ENCODE measurements around the gene CFL2. TPM values are rescaled to one million over a fixed set of nuclear protein-coding genes. Genes with fewer than 3 reads are reported as not detected.
"Not testable (repeated sequence)": the region's sequence is repeated elsewhere in the genome, so short reads cannot be mapped to it uniquely, and the experiment has no call there.

The CFL2 gene
- total RNA-seq, 2 experiments from 2014 or later, result 6.9 to 7.4 TPM

DNA sequence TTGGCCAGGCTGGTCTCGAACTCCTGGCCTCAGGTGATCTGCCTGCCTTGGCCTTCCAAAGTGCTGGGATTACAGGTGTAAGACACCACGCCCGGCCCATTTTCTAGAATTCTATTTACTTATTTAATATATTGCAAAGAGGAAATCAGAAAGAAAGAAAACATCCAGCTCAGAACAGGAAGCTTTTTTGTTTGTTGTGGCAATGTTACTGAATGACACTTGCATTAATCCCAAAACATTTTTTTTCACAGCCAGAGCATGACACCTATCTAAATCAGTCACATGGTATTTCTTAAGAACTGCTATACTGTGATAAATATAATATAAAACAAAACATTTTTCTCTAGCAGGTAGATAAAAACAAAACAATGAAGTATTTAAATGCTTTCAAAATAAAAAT is 12.6 kb downstream of the CFL2 start:
- CTCF ChIA-PET, result interaction anchor here (1.5 kb wide), 1 partner anchor 21 kb away, joined by 11 read pairs; no protein-coding TSS in a partner anchor
- ATAC-seq (no peak), DNase-seq (no peak)
- Mint-ChIP-seq H3K36me3 (no peaks in the 10 kb centered on the region), H3K9me3 (ENCODE audit: low read depth) (no peaks in the 10 kb centered on the region), H3K4me3 (no peak overlapping the region), H3K27ac (no peak overlapping the region), H3K4me1 (no peaks in the 10 kb centered on the region), H3K27me3 (no peaks in the 10 kb centered on the region)

DNA sequence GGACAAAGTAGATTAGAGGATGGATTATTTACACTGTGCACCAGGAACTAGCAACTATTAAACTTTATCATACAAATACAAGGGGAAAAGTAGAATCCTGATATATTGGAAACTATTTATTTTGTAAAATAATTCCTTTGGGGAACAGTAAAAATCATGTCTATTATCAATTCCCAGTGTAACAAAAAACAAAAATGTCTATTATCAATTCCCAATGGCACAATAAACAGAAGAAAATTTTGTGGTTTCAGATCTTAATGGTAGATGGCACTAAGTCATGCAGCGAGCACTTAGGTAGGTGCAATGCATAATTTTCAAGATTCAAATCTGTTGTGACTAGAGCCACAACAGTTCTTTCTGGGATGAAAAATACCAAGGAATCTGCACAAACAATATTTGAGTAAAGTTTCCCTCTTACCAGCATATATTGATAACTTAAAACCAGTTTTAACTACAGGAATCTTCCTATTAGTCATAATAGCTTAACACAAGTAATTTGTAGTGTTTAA is 13.7 kb downstream of the CFL2 start:
- ATAC-seq, result no peak
- Mint-ChIP-seq H3K4me1 (no peaks in the 10 kb centered on the region), H3K36me3 (no peaks in the 10 kb centered on the region), H3K9me3 (ENCODE audit: low read depth) (no peaks in the 10 kb centered on the region), H3K27me3 (no peaks in the 10 kb centered on the region), H3K4me3 (no peak overlapping the region), H3K27ac (no peak overlapping the region)
- CTCF ChIA-PET, result interaction anchor here (0.7 to 1.5 kb wide), 3 partner anchors 22 to 27 kb away, joined by 3 to 11 read pairs (median 3); no protein-coding TSS in a partner anchor
- no peak for DNase-seq

DNA sequence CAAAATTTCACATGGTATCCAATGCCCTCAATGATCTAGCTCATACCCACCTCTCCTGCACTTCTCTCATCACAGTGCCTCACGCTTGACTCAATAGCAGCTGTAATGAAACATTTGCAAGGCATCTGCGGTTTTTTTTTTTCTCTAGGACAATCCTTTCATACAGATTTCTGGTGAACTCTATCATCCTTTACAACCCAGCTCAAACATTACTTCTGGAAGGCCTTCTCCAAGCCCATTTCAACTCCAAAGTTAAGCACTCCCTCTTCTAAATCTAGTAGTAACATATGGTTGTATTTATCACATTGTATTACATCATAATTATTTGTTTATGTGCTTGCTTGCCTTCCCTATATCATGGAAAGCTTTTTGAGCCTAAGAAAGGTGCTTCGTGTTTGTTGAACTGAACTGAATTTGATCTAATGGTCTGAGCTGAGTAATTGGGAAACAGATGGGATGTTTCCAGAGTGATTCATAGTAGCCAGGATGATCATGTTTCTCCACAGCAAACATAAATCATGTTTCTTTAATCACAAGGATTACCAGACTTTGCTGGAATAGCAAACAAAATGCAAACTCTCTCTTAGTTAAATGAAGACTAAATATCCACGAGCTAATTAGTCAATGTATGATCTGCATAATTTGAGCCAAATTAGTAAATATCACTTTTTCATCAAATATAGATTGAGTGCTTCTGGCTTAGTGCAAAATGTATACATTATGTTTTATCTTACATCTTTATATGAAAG is 14.3 kb downstream of the CFL2 start:
- DNase-seq (peak; percentile 19), ATAC-seq (no peak)
- Mint-ChIP-seq H3K9me3 (ENCODE audit: low read depth) (no peaks in the 10 kb centered on the region), H3K4me1 (no peaks in the 10 kb centered on the region), H3K36me3 (no peaks in the 10 kb centered on the region), H3K27ac (no peak overlapping the region), H3K4me3 (no peak overlapping the region), H3K27me3 (no peaks in the 10 kb centered on the region)
- CTCF ChIA-PET, result interaction anchor here (0.8 to 0.9 kb wide), 2 partner anchors 25 to 26 kb away, joined by 3 read pairs; no protein-coding TSS in a partner anchor

DNA sequence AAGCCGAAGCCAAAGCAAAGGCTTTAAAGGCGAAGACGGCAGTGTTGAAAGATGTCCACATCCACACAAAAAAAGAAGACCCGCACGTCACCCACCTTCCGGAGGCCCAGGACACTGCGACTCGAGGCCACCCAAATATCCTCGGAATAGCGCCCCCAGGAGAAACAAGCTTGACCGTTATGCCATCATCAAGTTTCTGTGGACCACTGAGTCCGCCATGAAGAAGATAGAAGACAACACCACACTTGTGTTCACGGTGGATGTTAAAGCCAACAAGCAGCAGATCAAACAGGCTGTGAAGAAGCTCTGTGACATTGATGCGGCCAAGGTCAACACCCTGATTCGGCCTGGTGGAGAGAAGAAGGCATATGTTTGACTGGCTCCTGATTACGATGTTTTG is 20.2 kb downstream of the CFL2 start:
- H3K4me3 Mint-ChIP-seq; H3K4me1 Mint-ChIP-seq; H3K27ac Mint-ChIP-seq; CTCF ChIA-PET; ATAC-seq; H3K36me3 Mint-ChIP-seq; H3K9me3 Mint-ChIP-seq (ENCODE audit: low read depth): not testable (repeated sequence)
- H3K27me3 Mint-ChIP-seq, result peaks cover 13% of the 10 kb centered on the region
- DNase-seq, result peak; percentile 21

DNA sequence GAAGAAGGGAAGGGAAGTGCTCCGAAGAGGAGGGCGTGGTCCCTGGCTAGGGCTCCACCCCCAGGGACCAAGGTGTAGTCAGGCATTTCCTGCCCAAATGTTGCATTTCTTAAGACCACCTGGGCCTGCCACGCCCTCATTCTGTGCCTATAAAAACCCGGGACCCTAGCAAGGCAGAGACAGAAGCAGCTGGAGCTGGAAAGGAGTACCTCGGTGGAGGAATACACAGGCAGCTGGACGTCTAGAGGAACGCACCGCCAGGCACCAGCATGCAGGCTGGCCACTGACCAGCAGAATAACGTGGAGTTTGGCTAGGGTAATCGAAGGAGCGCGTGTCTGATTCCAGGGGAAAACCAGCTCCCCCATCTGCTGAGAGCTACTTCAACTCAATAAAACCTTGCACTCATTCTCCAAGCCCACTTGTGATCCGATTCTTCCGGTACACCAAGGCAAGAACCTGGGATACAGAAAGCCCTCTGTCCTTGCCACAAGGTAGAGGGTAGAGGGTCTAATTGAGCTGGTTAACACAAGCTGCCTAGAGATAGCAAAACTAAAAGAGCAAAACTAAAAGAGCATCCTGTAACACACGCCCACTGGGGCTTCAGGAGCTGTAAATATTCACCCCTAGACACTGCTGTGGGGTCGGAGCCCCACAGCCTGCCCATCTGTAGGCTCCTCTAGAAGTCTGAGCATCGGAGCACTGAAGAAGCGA is 21.0 kb downstream of the CFL2 start:
- Mint-ChIP-seq H3K9me3 (ENCODE audit: low read depth) (no peaks in the 10 kb centered on the region), H3K27ac (no peak overlapping the region), H3K4me1 (peaks cover 9% of the 10 kb centered on the region), H3K4me3 (no peak overlapping the region), H3K36me3 (no peaks in the 10 kb centered on the region), H3K27me3 (peaks cover 19% of the 10 kb centered on the region)
- no peak for ATAC-seq
- CTCF ChIA-PET, result no interaction called here
- peak; percentile 42 for DNase-seq

DNA sequence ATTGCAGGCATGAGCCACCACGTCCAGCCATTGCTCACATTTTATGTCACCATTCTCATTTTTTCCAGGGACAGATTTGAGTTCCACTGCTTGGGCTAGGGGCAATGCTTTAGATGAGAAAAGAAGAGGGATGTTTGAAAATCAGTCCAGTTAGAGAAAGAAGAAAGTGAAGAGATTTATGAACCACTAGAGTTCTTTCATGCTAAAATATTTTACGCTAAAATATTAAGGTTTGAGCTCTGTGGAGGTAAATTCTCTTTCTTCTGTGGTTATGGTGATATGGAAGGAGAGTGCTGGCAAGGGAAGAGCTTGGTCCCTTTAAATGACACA is 21.5 kb downstream of the CFL2 start:
- no peak overlapping the region for H3K4me3 Mint-ChIP-seq

DNA sequence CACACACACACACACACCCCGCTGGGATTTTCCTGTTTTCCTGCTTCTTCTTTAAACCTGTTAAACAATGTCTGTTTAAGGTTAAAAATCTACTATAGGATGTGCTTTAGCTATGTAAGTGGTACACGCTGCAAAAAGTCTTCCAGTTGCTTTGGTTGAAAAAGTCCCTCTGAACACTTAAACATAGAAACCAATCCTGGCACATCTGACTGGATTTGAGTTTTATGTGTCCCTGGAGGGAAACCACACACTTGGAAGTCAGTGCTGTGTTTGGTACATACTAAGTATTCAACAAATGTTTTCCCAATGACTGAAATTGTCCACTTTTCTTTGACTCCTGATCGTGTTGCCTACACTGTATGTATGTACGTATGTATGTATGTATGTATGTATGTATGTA is 22.0 kb downstream of the CFL2 start:
- CTCF ChIA-PET, result no interaction called here
- Mint-ChIP-seq H3K4me3 (no peak overlapping the region), H3K36me3 (no peaks in the 10 kb centered on the region), H3K9me3 (ENCODE audit: low read depth) (no peaks in the 10 kb centered on the region), H3K27ac (no peak overlapping the region), H3K4me1 (peaks cover 9% of the 10 kb centered on the region), H3K27me3 (peaks cover 21% of the 10 kb centered on the region)
- DNase-seq (peak; percentile 19), ATAC-seq (no peak)

More for the DNA sequence above, 21.5 kb downstream of the CFL2 start:
- Mint-ChIP-seq H3K27ac (no peak overlapping the region), H3K27me3 (peaks cover 21% of the 10 kb centered on the region), H3K9me3 (ENCODE audit: low read depth) (no peaks in the 10 kb centered on the region), H3K36me3 (no peaks in the 10 kb centered on the region), H3K4me1 (peaks cover 9% of the 10 kb centered on the region)
- peak; percentile 1 for DNase-seq
- no peak for ATAC-seq
- CTCF ChIA-PET, result no interaction called here

DNA sequence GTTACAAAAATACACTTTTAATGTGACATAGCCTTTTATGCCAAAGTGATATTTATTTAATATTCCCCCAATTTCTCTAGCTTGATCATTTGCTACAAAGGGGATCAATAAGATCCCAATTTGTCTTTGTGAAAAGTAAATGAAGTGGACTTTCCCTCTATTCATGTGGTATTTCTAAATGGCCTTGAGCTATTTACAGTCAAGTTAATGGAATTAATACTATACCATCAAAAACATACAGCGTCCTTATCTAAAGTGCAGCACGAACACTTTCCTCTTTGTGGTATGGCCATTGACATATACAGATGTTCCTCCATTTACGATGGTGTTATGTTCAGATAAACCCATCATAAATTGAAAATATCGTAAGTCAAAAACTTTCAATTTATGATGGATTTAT is 23.2 kb downstream of the CFL2 start:
- CTCF ChIA-PET, result no interaction called here

DNA sequence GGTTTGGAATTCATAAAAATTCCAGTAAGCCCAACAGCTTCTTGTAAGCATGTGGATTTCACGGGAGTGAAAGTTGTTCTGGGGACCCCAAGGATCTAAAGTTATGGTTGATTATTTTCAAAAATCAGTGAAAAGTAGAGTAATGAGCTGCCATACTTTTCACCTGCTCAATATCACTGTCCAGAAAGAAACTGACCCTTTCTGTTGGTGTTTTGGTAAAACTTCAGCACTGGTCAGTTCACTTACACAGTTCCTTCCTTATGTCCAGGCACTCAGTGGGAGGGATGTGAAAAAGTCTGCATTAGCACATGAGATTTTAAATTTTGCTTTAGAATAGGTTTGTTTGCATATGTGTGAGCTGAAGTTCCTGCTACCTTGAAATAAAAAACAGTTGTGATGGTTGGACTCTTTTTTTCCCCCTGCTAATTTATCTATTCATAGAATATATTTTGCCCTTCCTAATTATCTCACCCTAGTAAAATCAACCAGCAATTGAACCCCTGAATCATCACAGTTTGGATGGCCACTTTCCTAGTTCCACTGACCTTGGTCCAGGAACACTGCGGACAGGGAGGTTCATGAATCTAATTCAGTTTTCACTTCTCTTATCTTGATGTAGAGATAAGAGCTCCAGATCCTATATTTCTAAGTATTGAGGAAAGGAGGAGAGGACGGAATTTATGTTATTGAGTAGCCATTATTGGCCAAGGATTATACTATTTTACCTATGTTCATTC is 25.8 kb downstream of the CFL2 start:
- DNase-seq, result peak; percentile 5
- CTCF ChIA-PET, result interaction anchor here (0.6 to 1.2 kb wide), 3 partner anchors 15 to 178 kb away, joined by 3 to 4 read pairs (median 3); no protein-coding TSS in a partner anchor
- Mint-ChIP-seq H3K9me3 (ENCODE audit: low read depth) (no peaks in the 10 kb centered on the region), H3K27me3 (peaks cover 21% of the 10 kb centered on the region), H3K36me3 (no peaks in the 10 kb centered on the region), H3K4me3 (no peak overlapping the region), H3K4me1 (peaks cover 9% of the 10 kb centered on the region), H3K27ac (no peak overlapping the region)
- no peak for ATAC-seq

More for the DNA sequence above, 23.2 kb downstream of the CFL2 start:
- H3K36me3 Mint-ChIP-seq, result no peaks in the 10 kb centered on the region
- H3K9me3 Mint-ChIP-seq (ENCODE audit: low read depth), result no peaks in the 10 kb centered on the region
- DNase-seq, result no peak
- no peak overlapping the region for H3K4me3 Mint-ChIP-seq
- no peak overlapping the region for H3K27ac Mint-ChIP-seq
- peaks cover 21% of the 10 kb centered on the region for H3K27me3 Mint-ChIP-seq
- H3K4me1 Mint-ChIP-seq, result peaks cover 9% of the 10 kb centered on the region
- no peak for ATAC-seq

DNA sequence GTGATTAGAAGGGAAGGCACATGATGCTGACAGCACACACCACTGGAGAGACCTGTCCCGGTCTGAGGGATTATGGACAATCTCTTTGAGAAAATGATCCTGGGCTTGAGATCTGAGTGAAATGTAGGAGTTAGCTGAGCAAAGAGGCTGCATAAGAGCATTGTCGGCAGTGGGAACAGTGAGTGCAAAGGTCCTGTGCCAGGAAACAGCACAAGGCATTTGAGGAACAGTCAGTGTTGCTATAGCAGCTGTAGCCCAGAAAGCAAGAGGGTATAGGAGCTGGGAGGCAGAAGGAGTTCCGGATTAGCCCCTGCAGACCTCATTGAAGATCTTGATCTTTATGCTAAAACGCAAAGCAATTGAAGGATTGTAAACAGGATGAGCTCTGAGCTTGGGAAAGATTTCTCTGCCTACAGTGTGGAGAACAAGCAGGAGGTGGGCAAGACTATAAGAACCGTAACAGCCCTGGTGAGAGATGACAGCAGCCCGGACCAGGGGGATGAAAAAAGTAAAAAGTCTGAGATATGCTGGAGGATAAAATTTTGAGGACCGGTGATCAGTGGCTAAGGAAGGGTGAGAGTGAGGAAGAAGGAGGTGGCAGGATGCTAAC is 28.5 kb downstream of the CFL2 start:
- peaks cover 15% of the 10 kb centered on the region for H3K27me3 Mint-ChIP-seq
- CTCF ChIA-PET, result interaction anchor here (1.6 kb wide), 1 partner anchor 37 kb away, joined by 4 read pairs; no protein-coding TSS in a partner anchor
- no peaks in the 10 kb centered on the region for H3K9me3 Mint-ChIP-seq (ENCODE audit: low read depth)
- H3K4me3 Mint-ChIP-seq, result no peak overlapping the region
- no peaks in the 10 kb centered on the region for H3K36me3 Mint-ChIP-seq
- peaks cover 5% of the 10 kb centered on the region for H3K4me1 Mint-ChIP-seq
- ATAC-seq, result no peak
- no peak overlapping the region for H3K27ac Mint-ChIP-seq
- peak; percentile 11 for DNase-seq

DNA sequence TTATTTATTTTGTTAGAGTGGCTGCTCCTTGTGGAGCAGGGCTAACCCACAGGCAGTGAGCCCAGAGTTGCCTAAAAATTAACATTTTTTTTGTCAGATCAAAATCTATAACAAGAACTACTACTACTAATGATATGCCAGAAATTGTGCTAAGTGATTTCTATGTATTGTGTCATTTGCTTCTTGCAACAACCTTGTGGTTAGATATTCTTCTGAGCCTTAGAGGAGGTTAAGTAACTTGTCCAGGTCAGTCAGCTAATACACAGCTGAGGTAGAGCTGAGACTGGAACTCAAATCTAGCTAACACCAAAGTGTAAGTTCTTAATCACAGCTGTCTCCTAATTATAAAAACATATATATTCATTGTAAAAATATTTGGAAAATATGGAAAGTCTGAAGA is 29.8 kb downstream of the CFL2 start:
- no peaks in the 10 kb centered on the region for H3K9me3 Mint-ChIP-seq (ENCODE audit: low read depth)
- CTCF ChIA-PET, result interaction anchor here (1.5 kb wide), 1 partner anchor 12 kb away, joined by 3 read pairs; no protein-coding TSS in a partner anchor
- peak; percentile 2 for DNase-seq
- H3K27me3 Mint-ChIP-seq, result peaks cover 10% of the 10 kb centered on the region
- H3K36me3 Mint-ChIP-seq, result no peaks in the 10 kb centered on the region
- H3K27ac Mint-ChIP-seq, result no peak overlapping the region
- H3K4me3 Mint-ChIP-seq, result no peak overlapping the region
- peaks cover 5% of the 10 kb centered on the region for H3K4me1 Mint-ChIP-seq
- ATAC-seq, result no peak

DNA sequence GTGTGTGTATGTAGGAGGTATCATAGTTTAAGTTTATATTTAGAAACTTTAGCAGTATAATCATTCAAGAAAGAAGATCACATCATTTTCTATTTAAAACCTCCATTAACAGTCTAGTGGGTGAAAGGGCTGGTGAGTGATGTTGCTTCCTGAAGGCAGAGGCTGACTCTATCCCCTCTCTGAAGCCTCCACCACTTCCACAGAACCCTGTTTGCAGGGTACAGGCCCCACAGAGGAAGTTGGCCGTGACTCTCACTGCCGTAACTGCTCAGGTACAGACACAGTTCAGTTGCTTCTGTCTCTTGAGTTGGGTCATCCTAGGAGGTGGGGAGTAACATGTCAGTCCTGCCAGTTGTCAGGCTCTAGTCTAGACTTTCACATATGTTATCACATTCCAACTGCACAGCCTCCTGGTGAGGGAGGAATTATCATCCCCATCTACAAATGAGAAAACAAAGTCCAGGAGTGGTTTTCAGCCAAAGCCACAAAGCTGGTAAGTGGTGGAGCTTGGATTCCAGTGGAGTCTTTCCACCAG is 31.5 kb downstream of the CFL2 start:
- Mint-ChIP-seq H3K27ac (no peak overlapping the region), H3K9me3 (ENCODE audit: low read depth) (no peaks in the 10 kb centered on the region), H3K27me3 (peaks cover 6% of the 10 kb centered on the region), H3K4me3 (no peak overlapping the region), H3K4me1 (peaks cover 5% of the 10 kb centered on the region), H3K36me3 (no peaks in the 10 kb centered on the region)
- CTCF ChIA-PET, result interaction anchor here (0.6 kb wide), 1 partner anchor 10 kb away, joined by 4 read pairs; no protein-coding TSS in a partner anchor
- ATAC-seq (peak; percentile 72), DNase-seq (peak; percentile 56)
